Testis (tissue), 3 donors: ENCODE measurements around the gene GLUD2. TPM values are rescaled to one million over a fixed set of nuclear protein-coding genes. Genes with fewer than 3 reads are reported as not detected.
"Not testable (repeated sequence)": the region's sequence is repeated elsewhere in the genome, so short reads cannot be mapped to it uniquely, and the experiment has no call there.

Source experiments
- DNase-seq: peaks from one replicate; pipeline ENCODE4 v3.0.0-alpha.2; 2019
- H3K27ac ChIP-seq, 2 donors: fragments of 200-600 bp; sonication (generic); one replicate each; pipeline ENCODE4 v1.5.1; 2019
- H3K27me3 ChIP-seq: fragments of 200-600 bp; sonication (generic); one replicate; pipeline ENCODE4 v1.5.1; 2019
- H3K36me3 ChIP-seq: fragments of 200-600 bp; sonication (generic); one replicate; pipeline ENCODE4 v1.5.1; 2017; ENCODE audit warnings: low read depth; ENCODE audit errors: missing control alignments
- H3K4me1 ChIP-seq: fragments of 200-600 bp; sonication (generic); one replicate; pipeline ENCODE4 v1.5.1; 2019
- H3K4me3 ChIP-seq, 2 donors: fragments of 200-600 bp; sonication (generic); one replicate each; pipeline ENCODE4 v1.5.1; 2017 to 2019
- H3K9me3 ChIP-seq: fragments of 200-600 bp; sonication (generic); one replicate; pipeline ENCODE4 v1.5.1; 2017
- POLR2A ChIP-seq: fragments of 450-650 bp; IDR thresholded peaks from one replicate; pipeline ENCODE4 v1.6.1; 2017; ENCODE audit warnings: antibody characterized with exemption, mild to moderate bottlenecking, moderate library complexity
- WGBS, 2 donors: methylation state at CpG; one replicate each; pipeline ENCODE4 v1.1.5; 2018; 5-methylcytosine and 5-hydroxymethylcytosine counted together
- intact Hi-C: fragments of 100-400 bp; cut with DNase I; formaldehyde crosslinking; loops from one replicate; pipeline ENCODE4 v1.15.1; 2023; ENCODE audit warnings: low total_unique reads
- polyA plus RNA-seq: library from polyadenylated mRNA; stranded (reverse); fragments of 350-450 nt; fragmentation: Illumina TruSeq; extraction: RNeasy Lipid Tissue Mini Kit (QIAGEN cat#74804); gene quantifications from one replicate; pipeline ENCODE4 v1.2.3, GENCODE V29; 2014; ENCODE audit warnings: low read depth, low replicate concordance; ENCODE audit not compliant: insufficient read depth
- total RNA-seq, 2 donors: library from RNA; depleted of rRNA; stranded (reverse); fragments of >200 nt; gene quantifications; one replicate each; pipeline ENCODE4 v1.2.3, GENCODE V29; 2016
- TF ChIP-seq, protein P1 (sequence below), 3 experiments: fragments of 450-650 bp in 2 of 3; fragments of 200-600 bp in 1 of 3; sonication (generic) in 1 of 3; IDR thresholded peaks; one replicate each; pipeline ENCODE4 v1.5.1; 2016 to 2019; ENCODE audit warnings: antibody characterized with exemption in 3 of 3, mild to moderate bottlenecking in 2 of 3, moderate library complexity in 1 of 3

Gene GLUD2
- total and polyA plus RNA-seq, 3 donors from 2014 or later: 68.5 to 176 (median 135) TPM

DNA sequence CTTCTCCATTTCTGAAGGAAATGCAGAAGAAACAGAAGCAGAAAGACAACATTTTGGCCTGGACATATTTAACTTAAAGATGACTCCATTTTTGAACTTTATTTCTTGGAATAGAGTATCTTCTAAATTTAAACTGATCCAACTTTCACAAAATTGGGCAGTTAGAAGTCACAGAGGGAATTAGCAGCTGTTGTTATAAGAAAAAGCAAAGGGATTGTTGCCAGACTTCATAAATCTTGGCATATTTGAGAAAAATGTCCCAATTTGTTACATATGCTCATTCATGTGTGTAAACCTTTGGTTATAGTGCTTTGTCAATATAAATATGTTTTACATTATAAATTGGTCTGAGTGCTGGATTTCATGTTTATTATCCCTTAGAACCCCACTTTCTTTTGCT is 3.4 kb downstream of the GLUD2 start:
- Histone ChIP-seq H3K4me1 (no peaks in the 10 kb centered on the region), H3K9me3 (no peaks in the 10 kb centered on the region), H3K4me3 (peak overlapping the region in 1 of 2 donors; percentile 41), H3K27me3 (no peaks in the 10 kb centered on the region), H3K36me3 (no peaks in the 10 kb centered on the region), H3K27ac (no peak overlapping the region)
- no peak for DNase-seq
- TF ChIP-seq, protein P1, sequence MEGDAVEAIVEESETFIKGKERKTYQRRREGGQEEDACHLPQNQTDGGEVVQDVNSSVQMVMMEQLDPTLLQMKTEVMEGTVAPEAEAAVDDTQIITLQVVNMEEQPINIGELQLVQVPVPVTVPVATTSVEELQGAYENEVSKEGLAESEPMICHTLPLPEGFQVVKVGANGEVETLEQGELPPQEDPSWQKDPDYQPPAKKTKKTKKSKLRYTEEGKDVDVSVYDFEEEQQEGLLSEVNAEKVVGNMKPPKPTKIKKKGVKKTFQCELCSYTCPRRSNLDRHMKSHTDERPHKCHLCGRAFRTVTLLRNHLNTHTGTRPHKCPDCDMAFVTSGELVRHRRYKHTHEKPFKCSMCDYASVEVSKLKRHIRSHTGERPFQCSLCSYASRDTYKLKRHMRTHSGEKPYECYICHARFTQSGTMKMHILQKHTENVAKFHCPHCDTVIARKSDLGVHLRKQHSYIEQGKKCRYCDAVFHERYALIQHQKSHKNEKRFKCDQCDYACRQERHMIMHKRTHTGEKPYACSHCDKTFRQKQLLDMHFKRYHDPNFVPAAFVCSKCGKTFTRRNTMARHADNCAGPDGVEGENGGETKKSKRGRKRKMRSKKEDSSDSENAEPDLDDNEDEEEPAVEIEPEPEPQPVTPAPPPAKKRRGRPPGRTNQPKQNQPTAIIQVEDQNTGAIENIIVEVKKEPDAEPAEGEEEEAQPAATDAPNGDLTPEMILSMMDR (IDR thresholded peaks at IDR 0.05): no peak
- no peak for TF ChIP-seq POLR2A
- intact Hi-C loops: no loop called here

DNA sequence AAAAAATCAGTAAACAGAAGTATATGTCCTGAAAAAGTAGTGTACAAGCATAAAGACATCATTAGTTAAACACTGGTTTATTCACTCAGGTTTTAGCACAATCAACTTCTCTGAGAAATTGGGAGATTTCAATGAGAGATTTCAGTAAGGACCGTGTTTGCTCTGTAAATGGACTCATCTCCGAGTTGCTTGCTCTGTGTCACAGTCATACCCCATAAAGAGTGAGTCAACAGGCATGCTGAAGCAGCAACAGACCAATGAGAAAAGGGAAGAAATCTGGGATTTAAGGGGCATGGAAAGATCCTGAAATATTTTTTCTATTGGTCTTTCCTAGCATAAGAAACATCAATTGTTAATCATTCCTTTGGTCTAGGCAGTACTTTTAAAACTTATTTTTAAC is 4.7 kb downstream of the GLUD2 start:
- no peaks in the 10 kb centered on the region for H3K36me3 ChIP-seq
- WGBS, 2 donors: 79 to 80% methylated on average over 2 of the region's 2 CpGs
- H3K4me3 ChIP-seq: no peak overlapping the region
- no peaks in the 10 kb centered on the region for H3K4me1 ChIP-seq
- H3K27me3 ChIP-seq: no peaks in the 10 kb centered on the region
- intact Hi-C loops: no loop called here
- H3K9me3 ChIP-seq: no peaks in the 10 kb centered on the region
- DNase-seq: no peak
- TF ChIP-seq, protein P1 (IDR thresholded peaks at IDR 0.05): no peak
- no peak for TF ChIP-seq POLR2A
- H3K27ac ChIP-seq: no peak overlapping the region

DNA sequence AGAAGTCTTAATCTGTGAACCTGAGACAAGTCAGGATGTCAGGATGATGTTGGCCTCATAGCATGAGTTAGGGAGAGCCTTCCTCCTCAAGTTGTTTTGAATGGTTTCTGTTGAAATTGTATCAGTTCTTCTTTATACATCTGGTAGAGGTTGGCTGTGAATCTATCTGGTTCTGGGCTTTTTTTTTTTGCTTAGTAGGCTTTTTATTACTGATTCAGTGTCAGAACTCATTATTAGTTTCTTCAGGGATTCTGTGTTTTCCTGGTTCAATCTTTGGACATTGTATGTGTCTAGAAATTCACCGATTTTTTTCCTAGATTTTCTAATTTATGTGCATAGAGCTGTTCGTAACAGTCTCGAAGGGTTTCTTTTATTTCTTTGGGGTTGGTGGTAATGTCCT is 14.9 kb downstream of the GLUD2 start:
- intact Hi-C loops: no loop called here
- Histone ChIP-seq H3K4me1 (no peaks in the 10 kb centered on the region), H3K36me3 (no peaks in the 10 kb centered on the region), H3K27ac (no peak overlapping the region), H3K27me3 (no peaks in the 10 kb centered on the region), H3K4me3 (no peak overlapping the region), H3K9me3 (no peaks in the 10 kb centered on the region)
- 81 to 88% methylated on average over 3 of the region's 3 CpGs for WGBS, 2 donors
- TF ChIP-seq, protein P1 (IDR thresholded peaks at IDR 0.05): no peak
- no peak for TF ChIP-seq POLR2A
- no peak for DNase-seq

DNA sequence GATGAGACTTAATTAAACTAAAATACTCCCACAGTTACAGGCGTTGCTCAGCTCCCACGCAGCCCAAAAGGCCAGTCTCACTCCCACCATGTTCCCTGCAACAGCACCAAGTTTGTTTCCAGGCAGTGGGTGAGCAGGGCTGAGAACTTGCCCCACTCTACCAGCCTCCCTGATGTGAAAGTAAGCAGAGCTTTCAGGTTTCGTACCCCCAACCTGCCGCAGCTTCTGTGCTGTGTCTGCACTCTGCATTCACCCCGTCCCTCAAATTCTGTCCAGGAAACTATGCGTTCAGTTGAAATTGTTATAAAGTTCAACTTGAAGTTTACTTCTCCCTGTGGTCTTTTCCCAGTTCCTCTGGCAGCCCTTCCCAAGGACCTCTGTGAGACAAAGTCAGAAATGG is 17.2 kb downstream of the GLUD2 start:
- Histone ChIP-seq H3K4me1 (no peaks in the 10 kb centered on the region), H3K9me3 (no peaks in the 10 kb centered on the region), H3K4me3 (no peak overlapping the region), H3K27me3 (no peaks in the 10 kb centered on the region), H3K27ac (no peak overlapping the region), H3K36me3 (no peaks in the 10 kb centered on the region)
- TF ChIP-seq, protein P1 (IDR thresholded peaks at IDR 0.05): no peak
- TF ChIP-seq POLR2A: no peak
- no peak for DNase-seq
- 79 to 92% methylated on average over 6 of the region's 6 CpGs for WGBS, 2 donors
- intact Hi-C loops: no loop called here

DNA sequence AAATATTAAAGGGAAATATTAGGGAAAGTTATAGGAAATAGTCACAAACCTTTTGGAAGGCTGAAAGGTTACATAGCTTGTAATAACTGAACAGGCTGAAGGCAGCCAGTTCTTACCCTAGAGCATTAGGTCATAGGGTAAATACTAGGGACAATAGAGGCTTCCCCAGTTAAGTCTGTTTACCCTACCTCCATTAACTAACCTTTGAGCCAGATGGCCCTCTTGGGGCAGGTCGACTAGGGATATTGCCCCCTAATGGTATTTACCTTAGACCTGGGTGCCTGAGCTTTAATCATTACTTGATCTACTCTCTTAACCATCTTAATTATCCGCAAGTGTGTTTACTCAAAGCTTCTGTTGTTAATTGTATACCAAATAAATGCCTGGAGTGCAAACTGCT is 36.8 kb downstream of the GLUD2 start:
- H3K27ac ChIP-seq, H3K4me3 ChIP-seq, H3K27me3 ChIP-seq, DNase-seq, H3K9me3 ChIP-seq, intact Hi-C loops, H3K4me1 ChIP-seq, H3K36me3 ChIP-seq: not testable (repeated sequence)
- WGBS, 2 donors: 63 to 78% methylated on average over 2 of the region's 2 CpGs
